PC-9 (cell line): ENCODE measurements around the gene HPGDS. TPM values are rescaled to one million over a fixed set of nuclear protein-coding genes. Genes with fewer than 3 reads are reported as not detected.

Source experiments
- BruUV-seq: library from RNA; stranded (reverse); fragments of 400-500 nt; replicated peaks from 2 replicates; lab custom pipeline; 2021; lab: Mats Ljungman, UMichigan
- CTCF ChIA-PET: fragments of 300-600 bp; sonication (Branson Sonifier 250); formaldehyde crosslinking; loops from one replicate; lab custom pipeline; 2022; ENCODE audit warnings: antibody characterized with exemption; lab: Charles Lee
- POLR2A ChIA-PET: fragments of 300-600 bp; sonication (Branson Sonifier 250); formaldehyde crosslinking; loops from one replicate; lab custom pipeline; 2022; ENCODE audit warnings: antibody characterized with exemption; ENCODE audit not compliant: unreplicated experiment; lab: Charles Lee
- DNase-seq, 2 experiments: peaks; one replicate each; pipeline versions ENCODE4 v3.0.0 to v3.0.0-alpha.2; 2015 to 2022; ENCODE audit warnings: mixed read lengths in 1 of 2
- H2AFZ ChIP-seq: fragments of 200-600 bp; sonication (generic); 2 replicates; pipeline ENCODE4 v1.8.1; 2017; ENCODE audit warnings: antibody characterized with exemption
- H3F3A ChIP-seq: fragments of 200-600 bp; sonication (generic); 2 replicates; pipeline ENCODE4 v1.8.1; 2017; ENCODE audit warnings: antibody characterized with exemption, mild to moderate bottlenecking, low read depth; ENCODE audit not compliant: insufficient read depth
- H3K27ac ChIP-seq: fragments of 200-600 bp; sonication (generic); 2 replicates; pipeline ENCODE4 v1.6.1; 2016; ENCODE audit warnings: mixed run types
- H3K27me3 ChIP-seq: fragments of 200-600 bp; sonication (generic); 2 replicates; pipeline ENCODE4 v1.6.1; 2016; ENCODE audit warnings: low read depth, mixed run types; ENCODE audit not compliant: insufficient read depth
- H3K36me3 ChIP-seq: fragments of 200-600 bp; sonication (generic); 2 replicates; pipeline ENCODE4 v1.6.1; 2016; ENCODE audit warnings: low read depth, mixed run types
- H3K4me1 ChIP-seq: fragments of 200-600 bp; sonication (generic); replicated peaks from 2 replicates; pipeline ENCODE4 v1.6.1; 2016; ENCODE audit warnings: mixed run types; ENCODE audit not compliant: insufficient read depth
- H3K4me2 ChIP-seq: fragments of 200-600 bp; sonication (generic); 2 replicates; pipeline ENCODE4 v1.6.1; 2017; ENCODE audit warnings: mixed run types
- H3K4me3 ChIP-seq: fragments of 200-600 bp; sonication (generic); 2 replicates; pipeline ENCODE4 v1.6.1; 2016; ENCODE audit warnings: mixed run types
- H3K79me2 ChIP-seq: fragments of 200-600 bp; sonication (generic); 2 replicates; pipeline ENCODE4 v1.6.1; 2017; ENCODE audit warnings: low read depth, mixed run types
- H3K9me2 ChIP-seq: fragments of 200-600 bp; sonication (generic); 2 replicates; pipeline ENCODE4 v1.8.1; 2017; ENCODE audit warnings: mild to moderate bottlenecking; ENCODE audit not compliant: insufficient read depth
- H3K9me3 ChIP-seq: fragments of 200-600 bp; sonication (generic); 2 replicates; pipeline ENCODE4 v1.8.1; 2016; ENCODE audit warnings: low read depth; ENCODE audit not compliant: insufficient read depth
- H4K20me1 ChIP-seq: fragments of 200-600 bp; sonication (generic); 2 replicates; pipeline ENCODE4 v1.8.1; 2017; ENCODE audit not compliant: insufficient read depth
- CTCF ChIP-seq: fragments of 200-600 bp; sonication (generic); conservative IDR thresholded peaks from 2 replicates; pipeline ENCODE4 v1.6.1; 2017; ENCODE audit warnings: mixed run types, antibody characterized with exemption, mild to moderate bottlenecking, moderate library complexity
- EZH2 ChIP-seq: fragments of 200-600 bp; sonication (generic); IDR thresholded peaks from 2 replicates; pipeline ENCODE4 v1.8.0; 2017; ENCODE audit warnings: antibody characterized with exemption, low read depth
- intact Hi-C: fragments of 100-400 bp; cut with micrococcal nuclease; formaldehyde crosslinking; loops from one replicate; pipeline ENCODE4 v1.10.0; 2022; ENCODE audit not compliant: unreplicated experiment
- total RNA-seq: library from RNA; stranded (reverse); gene quantifications from 2 replicates; pipeline ENCODE4 v1.2.3, GENCODE V29; 2021

Gene HPGDS
- total RNA-seq, 1 experiment from 2014 or later = not detected

- Histone ChIP-seq H3K36me3 (no peaks in the 10 kb centered on the region), H3K27ac (no peak overlapping the region), H3K9me3 (no peaks in the 10 kb centered on the region), H2AFZ (no peak overlapping the region), H3F3A (no peaks in the 10 kb centered on the region), H4K20me1 (no peaks in the 10 kb centered on the region), H3K4me1 (no peaks in the 10 kb centered on the region), H3K4me2 (no peak overlapping the region), H3K9me2 (no peaks in the 10 kb centered on the region), H3K4me3 (no peak overlapping the region), H3K27me3 (no peaks in the 10 kb centered on the region), H3K79me2 (no peaks in the 10 kb centered on the region)
- intact Hi-C loops = no loop called here
- no TSS peak for BruUV-seq
- DNase-seq = no peak
- POLR2A ChIA-PET = no interaction called here
- CTCF ChIA-PET = no interaction called here
- TF ChIP-seq EZH2 = no peak
- no peak for TF ChIP-seq CTCF
Measured at GRCh38 chr4:94345969-94346368, 3.3 kb upstream of the HPGDS start.

- intact Hi-C loops = no loop called here
Measured at GRCh38 chr4:94345266-94345665, 2.6 kb upstream of the HPGDS start.

GRCh38 chr4:94344457-94344856 lies 1.8 kb upstream of the HPGDS start:
- POLR2A ChIA-PET = interaction anchor here (0.6 kb wide), 1 partner anchor 108 kb away, joined by 4 read pairs; no protein-coding TSS in a partner anchor

More at GRCh38 chr4:94345266-94345665, 2.6 kb upstream of the HPGDS start:
- no TSS peak for BruUV-seq
- Histone ChIP-seq H3K27ac (no peak overlapping the region), H3K36me3 (no peaks in the 10 kb centered on the region), H3K9me3 (no peaks in the 10 kb centered on the region), H3K79me2 (no peaks in the 10 kb centered on the region), H3K4me3 (no peak overlapping the region), H3K9me2 (no peaks in the 10 kb centered on the region), H3K4me1 (no peaks in the 10 kb centered on the region), H2AFZ (no peak overlapping the region), H3K4me2 (no peak overlapping the region), H3F3A (no peaks in the 10 kb centered on the region), H4K20me1 (no peaks in the 10 kb centered on the region), H3K27me3 (no peaks in the 10 kb centered on the region)
- TF ChIP-seq EZH2 (no peak), CTCF (no peak)
- POLR2A ChIA-PET = no interaction called here
- CTCF ChIA-PET = no interaction called here
- DNase-seq = no peak

More at GRCh38 chr4:94344457-94344856, 1.8 kb upstream of the HPGDS start:
- Histone ChIP-seq H3K9me2 (no peaks in the 10 kb centered on the region), H3K4me3 (no peak overlapping the region), H3K9me3 (no peaks in the 10 kb centered on the region), H3K36me3 (no peaks in the 10 kb centered on the region), H3K27me3 (no peaks in the 10 kb centered on the region), H3K27ac (no peak overlapping the region), H3K79me2 (no peaks in the 10 kb centered on the region), H3K4me2 (no peak overlapping the region), H4K20me1 (no peaks in the 10 kb centered on the region), H3K4me1 (no peaks in the 10 kb centered on the region), H2AFZ (no peak overlapping the region), H3F3A (no peaks in the 10 kb centered on the region)
- no peak for DNase-seq
- TF ChIP-seq CTCF (no peak), EZH2 (no peak)
- CTCF ChIA-PET = no interaction called here
- intact Hi-C loops = no loop called here
- BruUV-seq = no TSS peak
